ENCODE results near the gene NHLRC4. TPM values are rescaled to one million over a fixed set of nuclear protein-coding genes. Genes with fewer than 3 reads are reported as not detected.

NHLRC4 gene
- total and polyA plus RNA-seq, 2 of the 13 experiments (the other 11 are each of a cell fraction or from before 2014, with no cell fraction given), result 0.40 to 0.59 TPM

DNA sequence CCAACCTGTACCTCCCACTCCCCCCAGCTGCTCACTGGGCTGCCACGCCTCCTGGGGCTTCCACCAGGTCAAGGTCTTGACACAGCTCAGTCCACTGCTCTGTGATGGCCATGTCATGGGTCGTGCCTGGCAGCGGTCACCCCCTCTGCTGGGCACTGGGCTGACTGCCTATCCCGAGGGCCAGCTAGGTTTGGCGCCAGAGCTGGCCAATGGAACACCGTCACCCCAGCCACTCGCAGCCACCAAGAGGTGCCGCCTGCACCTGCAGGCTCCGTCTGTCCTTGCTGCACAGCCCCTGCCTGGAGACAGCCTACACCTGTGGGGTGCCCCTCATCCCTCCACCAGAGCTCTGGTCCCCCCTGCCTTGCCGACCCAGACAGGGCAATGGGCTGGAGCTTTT lies 18.5 kb downstream of the NHLRC4 start (continued):
- TF ChIP-seq MTERF4 (CRISPR knock-in tag; IDR thresholded peaks at IDR 0.05), result no peak
- no peak for TF ChIP-seq REL (CRISPR knock-in tag; conservative IDR thresholded peaks at IDR 0.05)
- TF ChIP-seq ETV6 (CRISPR knock-in tag; conservative IDR thresholded peaks at IDR 0.05), result no peak
- TF ChIP-seq NCOA1 (CRISPR knock-in tag; IDR thresholded peaks at IDR 0.05), result no peak
- no peak for TF ChIP-seq E2F2 (CRISPR knock-in tag; IDR thresholded peaks at IDR 0.05; ENCODE audit: borderline replicate concordance)
- TF ChIP-seq SP5 (CRISPR knock-in tag; IDR thresholded peaks at IDR 0.05; ENCODE audit: borderline replicate concordance, low read depth), result peak; percentile 51; the same call in 1 of the 2 replicates
- TF ChIP-seq ZNF12 (CRISPR knock-in tag; IDR thresholded peaks at IDR 0.05), result no peak
- TF ChIP-seq EHMT2 (IDR thresholded peaks at IDR 0.05; ENCODE audit: borderline replicate concordance, low read depth, low read length), result no peak
- TF ChIP-seq PRMT3 (CRISPR knock-in tag; IDR thresholded peaks at IDR 0.05; ENCODE audit: borderline replicate concordance, low read depth), result no peak
- TF ChIP-seq, protein P1, sequence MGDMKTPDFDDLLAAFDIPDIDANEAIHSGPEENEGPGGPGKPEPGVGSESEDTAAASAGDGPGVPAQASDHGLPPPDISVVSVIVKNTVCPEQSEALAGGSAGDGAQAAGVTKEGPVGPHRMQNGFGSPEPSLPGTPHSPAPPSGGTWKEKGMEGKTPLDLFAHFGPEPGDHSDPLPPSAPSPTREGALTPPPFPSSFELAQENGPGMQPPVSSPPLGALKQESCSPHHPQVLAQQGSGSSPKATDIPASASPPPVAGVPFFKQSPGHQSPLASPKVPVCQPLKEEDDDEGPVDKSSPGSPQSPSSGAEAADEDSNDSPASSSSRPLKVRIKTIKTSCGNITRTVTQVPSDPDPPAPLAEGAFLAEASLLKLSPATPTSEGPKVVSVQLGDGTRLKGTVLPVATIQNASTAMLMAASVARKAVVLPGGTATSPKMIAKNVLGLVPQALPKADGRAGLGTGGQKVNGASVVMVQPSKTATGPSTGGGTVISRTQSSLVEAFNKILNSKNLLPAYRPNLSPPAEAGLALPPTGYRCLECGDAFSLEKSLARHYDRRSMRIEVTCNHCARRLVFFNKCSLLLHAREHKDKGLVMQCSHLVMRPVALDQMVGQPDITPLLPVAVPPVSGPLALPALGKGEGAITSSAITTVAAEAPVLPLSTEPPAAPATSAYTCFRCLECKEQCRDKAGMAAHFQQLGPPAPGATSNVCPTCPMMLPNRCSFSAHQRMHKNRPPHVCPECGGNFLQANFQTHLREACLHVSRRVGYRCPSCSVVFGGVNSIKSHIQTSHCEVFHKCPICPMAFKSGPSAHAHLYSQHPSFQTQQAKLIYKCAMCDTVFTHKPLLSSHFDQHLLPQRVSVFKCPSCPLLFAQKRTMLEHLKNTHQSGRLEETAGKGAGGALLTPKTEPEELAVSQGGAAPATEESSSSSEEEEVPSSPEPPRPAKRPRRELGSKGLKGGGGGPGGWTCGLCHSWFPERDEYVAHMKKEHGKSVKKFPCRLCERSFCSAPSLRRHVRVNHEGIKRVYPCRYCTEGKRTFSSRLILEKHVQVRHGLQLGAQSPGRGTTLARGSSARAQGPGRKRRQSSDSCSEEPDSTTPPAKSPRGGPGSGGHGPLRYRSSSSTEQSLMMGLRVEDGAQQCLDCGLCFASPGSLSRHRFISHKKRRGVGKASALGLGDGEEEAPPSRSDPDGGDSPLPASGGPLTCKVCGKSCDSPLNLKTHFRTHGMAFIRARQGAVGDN (CRISPR knock-in tag; IDR thresholded peaks at IDR 0.05), result peak; percentile 64
- TF ChIP-seq SATB2 (CRISPR knock-in tag; IDR thresholded peaks at IDR 0.05), result no peak
- TF ChIP-seq DMTF1 (CRISPR knock-in tag; IDR thresholded peaks at IDR 0.05), result no peak
- TF ChIP-seq RAD21 (CRISPR knock-in tag; IDR thresholded peaks at IDR 0.05), result 0 out of 2 replicates have a peak, but pooled peaks have one; percentile 31
- no peak for TF ChIP-seq ZSCAN20 (CRISPR knock-in tag; IDR thresholded peaks at IDR 0.05; ENCODE audit: borderline replicate concordance)
- TF ChIP-seq DZIP1 (CRISPR knock-in tag; IDR thresholded peaks at IDR 0.05), result no peak
- TF ChIP-seq YY1 (IDR thresholded peaks at IDR 0.05; ENCODE audit: insufficient read depth, insufficient replicate concordance, low read depth, low read length), result no peak
